Measurements from ENCODE around the gene MTARC1.

Gene MTARC1

GRCh38 chr1:220786337-220787068 lies at the start of gene MTARC1:
Gene MTARC1, plus strand, starts transcription at chr1:220786913. Its CDS starts 32 bp downstream, at chr1:220786945.
- DNase-seq: no peak

GRCh38 chr1:220741349-220741748 lies 45.4 kb upstream of the MTARC1 start:
- no peak for DNase-seq

GRCh38 chr1:220741825-220742224 lies 44.9 kb upstream of the MTARC1 start:
- no peak for DNase-seq

DNA sequence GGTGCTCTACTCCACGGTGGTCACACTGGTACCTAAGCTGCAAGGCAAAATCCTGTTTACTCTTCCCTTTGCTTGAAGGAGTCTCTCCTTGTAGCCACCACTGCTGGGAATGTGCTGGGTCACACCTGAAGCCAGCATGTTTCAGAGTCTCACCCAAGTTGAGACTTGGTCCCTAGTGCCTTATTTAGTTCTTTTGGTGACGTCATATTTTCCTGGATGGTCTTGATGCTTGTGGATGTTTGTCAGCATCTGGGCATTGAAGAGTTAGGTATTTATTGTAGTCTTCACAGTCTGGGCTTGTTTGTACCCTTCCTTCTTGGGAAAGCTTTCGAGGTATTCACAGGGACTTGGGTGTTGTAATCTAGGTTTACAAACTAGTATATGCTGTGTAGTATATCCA lies 44.2 kb upstream of the MTARC1 start:
- DNase-seq: no peak

DNA sequence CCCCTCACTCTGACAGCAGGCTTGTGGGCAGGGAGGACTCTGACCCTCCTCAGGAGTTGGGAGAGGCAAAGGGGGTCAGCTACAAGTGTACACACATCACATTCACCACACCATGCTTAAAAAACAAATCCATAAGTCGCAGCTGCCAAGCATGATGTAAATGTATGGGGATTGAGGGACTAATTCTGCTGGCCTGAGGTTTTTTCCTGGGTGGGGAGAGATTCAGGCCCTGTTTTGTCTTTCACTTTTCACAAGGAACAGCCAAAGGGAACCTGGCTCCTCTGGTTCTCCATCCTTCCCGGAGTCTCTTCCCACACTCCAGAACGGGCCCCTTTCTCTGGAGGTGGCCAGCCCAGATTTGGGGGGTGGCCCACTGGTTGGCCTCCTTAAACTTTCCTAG lies 39.9 kb upstream of the MTARC1 start:
- DNase-seq: no peak

GRCh38 chr1:220747437-220748088 lies 39.1 kb upstream of the MTARC1 start:
- DNase-seq: no peak

DNA sequence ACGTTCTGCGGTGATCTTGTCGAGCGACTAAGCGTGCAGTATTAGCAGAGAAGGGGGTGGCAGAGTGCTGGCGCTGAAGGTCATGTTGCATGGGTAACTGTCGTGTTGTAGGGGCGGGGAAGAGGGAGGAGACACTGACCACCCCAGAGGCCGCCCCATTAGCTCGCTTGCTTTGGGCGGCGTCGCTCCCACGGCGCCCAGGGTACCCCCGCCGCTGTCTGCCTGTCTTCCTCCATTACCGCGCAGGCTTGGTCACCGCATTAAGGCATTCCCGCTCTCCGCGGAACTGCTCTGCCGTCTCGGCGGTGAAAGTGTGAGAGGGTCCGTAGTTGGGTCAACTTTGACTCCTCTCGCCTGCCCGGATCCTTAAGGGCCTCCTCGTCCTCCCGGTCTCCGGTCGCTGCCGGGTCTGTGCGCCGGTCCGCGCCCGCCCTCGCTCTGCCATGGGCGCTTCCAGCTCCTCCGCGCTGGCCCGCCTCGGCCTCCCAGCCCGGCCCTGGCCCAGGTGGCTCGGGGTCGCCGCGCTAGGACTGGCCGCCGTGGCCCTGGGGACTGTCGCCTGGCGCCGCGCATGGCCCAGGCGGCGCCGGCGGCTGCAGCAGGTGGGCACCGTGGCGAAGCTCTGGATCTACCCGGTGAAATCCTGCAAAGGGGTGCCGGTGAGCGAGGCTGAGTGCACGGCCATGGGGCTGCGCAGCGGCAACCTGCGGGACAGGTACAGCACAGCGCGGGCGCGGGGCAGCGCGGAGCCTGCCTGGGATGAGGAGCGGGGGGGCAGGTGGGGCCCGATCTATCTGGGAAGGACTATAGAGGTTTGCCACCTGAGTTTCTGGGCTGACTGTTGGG lies 38.4 kb upstream of the MTARC1 start, which contains the start of gene MTARC2:
Gene MTARC2 (plus strand): TSS at position 234 of the 846 bp plus-strand sequence. CDS start 210 bp downstream, at position 444.
- DNase-seq: no peak

GRCh38 chr1:220748936-220749335 lies 37.8 kb upstream of the MTARC1 start:
- DNase-seq: no peak

DNA sequence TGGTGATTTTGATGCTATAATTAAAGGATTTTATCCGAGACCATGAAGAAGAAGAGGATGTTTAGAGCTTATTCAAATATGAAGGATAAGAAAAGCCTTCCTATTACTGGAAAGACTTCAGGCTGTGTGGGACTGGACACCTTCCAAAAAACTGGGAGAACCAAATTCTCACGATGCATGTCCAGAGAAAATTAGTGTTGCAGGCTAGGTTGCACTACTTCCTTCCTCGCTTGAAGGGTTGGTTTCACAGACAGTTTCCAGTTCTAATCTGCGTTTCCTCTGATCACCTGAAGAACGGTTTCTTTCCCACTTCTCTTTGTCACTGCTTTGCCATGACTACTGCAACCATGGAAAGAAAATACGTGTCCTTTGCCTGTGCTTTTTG lies 36.6 kb upstream of the MTARC1 start:
- no peak for DNase-seq

DNA sequence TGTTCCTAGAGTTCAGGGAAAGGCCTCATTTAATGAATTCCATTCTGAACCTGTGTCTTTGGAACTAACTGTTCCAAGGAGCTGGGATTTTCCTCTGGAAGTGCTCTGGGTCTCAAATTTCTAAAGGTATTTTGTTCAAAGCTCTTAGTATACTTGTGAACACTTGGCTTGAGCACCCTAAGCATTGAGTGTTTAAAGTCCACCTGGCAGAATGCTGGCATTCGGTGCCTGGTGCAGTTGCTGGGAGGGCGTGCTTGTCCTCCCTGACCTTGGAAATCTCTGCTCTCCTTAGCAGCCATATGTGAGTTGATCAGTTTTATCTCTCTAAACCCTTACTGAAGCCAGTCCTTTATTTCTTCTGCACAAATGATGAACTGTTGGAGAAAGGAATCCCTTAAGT lies 35.6 kb upstream of the MTARC1 start:
- no peak for DNase-seq

GRCh38 chr1:220754212-220754917 lies 32.3 kb upstream of the MTARC1 start:
- no peak for DNase-seq

DNA sequence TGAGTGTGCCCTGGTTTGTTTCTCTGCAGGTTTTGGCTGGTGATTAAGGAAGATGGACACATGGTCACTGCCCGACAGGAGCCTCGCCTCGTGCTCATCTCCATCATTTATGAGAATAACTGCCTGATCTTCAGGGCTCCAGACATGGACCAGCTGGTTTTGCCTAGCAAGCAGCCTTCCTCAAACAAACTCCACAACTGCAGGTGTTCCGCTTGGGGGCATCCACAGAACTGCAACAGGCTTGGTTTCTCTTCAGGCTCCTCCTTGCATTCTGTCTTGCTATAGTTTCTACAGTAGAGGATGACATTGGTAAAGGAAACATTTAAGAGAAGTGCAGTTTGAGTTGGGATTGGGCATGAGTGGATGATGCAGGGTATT lies 31.8 kb upstream of the MTARC1 start:
- no peak for DNase-seq

DNA sequence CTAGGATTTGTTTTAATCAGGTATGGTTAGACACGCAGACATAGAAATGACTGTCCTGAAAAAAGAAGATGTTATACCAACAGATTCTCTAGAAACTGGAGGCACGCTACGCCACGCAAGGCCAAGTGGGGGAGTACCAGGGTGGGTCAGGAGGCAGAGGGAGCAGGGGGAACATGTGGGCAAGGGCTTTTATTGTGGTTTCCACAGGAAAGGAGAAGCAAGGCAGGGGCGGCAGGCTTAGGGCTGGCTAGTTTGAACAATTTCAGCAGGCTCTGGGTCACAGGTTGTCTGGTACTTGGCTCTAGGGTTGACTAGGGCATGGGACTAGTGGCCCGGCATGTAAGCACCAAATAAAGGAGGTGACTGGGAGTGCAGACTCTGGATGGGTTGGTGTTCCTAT lies 31.4 kb upstream of the MTARC1 start:
- no peak for DNase-seq

DNA sequence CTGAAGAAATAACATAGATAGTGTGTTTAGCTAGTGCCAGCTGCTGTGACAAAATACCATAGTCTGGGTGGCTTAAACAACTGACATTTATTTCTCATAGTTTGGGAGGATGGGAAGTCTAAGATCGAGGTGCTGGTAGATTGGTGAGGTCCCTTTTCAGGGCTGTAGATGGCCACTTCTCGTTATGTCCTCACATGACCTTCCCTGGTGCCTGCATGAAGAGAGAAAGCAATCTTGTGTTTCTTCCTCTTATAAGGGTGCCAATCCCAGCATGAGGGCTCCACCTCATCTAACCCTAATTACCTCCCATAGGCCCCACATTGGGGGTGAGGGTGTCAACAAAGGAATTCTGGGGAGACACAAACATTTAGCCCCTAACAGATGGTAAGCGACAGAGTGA lies 29.3 kb upstream of the MTARC1 start:
- no peak for DNase-seq

- DNase-seq: no peak
These were observed 27.6 kb upstream of the MTARC1 start for GRCh38 chr1:220759147-220759546.

GRCh38 chr1:220761688-220762427 lies 24.9 kb upstream of the MTARC1 start:
- no peak for DNase-seq

- no peak for DNase-seq
These were observed 22.0 kb upstream of the MTARC1 start for GRCh38 chr1:220764757-220765156.

GRCh38 chr1:220767312-220768125 lies 19.2 kb upstream of the MTARC1 start:
- no peak for DNase-seq

- DNase-seq: no peak
These were observed 18.5 kb upstream of the MTARC1 start for GRCh38 chr1:220768126-220768601.

DNA sequence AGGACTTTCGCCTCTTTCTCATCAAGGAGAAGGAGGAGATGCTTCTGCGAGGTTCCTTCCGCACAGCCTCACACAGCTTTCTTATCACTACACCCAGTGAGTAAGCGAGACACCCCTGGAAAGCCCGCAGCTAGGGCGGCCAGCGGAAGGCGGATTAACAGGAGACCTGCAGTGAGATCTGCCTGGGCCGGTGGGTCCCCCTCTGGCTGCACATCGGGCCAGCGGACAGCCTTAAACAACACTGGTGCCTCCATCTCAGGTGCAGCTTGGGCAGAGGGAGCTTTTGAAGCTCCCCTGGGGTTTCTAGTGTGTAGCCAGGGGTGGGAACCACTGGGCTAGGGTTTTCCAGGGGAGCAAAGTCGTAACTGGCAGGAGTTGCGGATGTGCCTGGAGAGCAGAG lies 17.5 kb upstream of the MTARC1 start:
- DNase-seq: no peak

DNA sequence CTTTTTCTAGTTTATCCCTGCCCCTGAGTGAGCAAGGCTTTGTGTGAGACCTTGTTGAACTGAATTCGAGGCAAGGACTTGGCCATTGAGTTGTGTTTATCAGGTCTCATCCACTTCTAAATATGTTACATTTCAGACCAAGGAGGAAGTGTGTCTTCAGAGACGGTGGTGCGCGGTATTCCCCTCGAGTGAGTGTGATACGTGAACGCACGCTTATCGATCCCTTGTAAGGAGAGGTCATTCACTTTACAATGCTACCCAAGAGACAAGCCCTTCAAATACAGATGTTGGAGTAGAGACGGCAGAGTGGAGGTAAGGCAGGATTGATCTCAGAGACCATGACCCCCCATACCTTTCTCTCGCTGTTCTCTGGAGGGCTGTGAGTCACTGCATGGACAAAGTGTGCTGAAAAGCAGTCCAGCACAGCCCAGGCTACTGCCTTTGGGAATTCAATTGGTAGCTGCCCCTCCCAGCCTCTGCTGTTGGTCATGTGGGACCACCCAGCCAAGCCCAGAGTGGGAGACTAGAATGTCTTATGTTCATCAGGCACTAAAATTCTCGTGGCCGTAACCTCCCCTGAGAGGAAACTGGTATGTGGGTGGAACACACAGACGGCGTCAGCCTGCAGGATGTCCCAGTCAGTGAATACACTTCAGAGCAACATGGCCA lies 16.3 kb upstream of the MTARC1 start:
- DNase-seq: no peak
